T-helper 1 cell (primary cell): ENCODE data around the gene IL16.
"Not testable (repeated sequence)": the region's sequence is repeated elsewhere in the genome, so short reads cannot be mapped to it uniquely, and the experiment has no call there.

Source experiments
- DNase-seq, 5 donors: peaks; one replicate each; pipeline ENCODE4 v3.0.0-alpha.2; 2012 to 2020

Gene IL16

GRCh38 chr15:81317642-81318017, 121.0 kb downstream of the IL16 start:
- no peak for DNase-seq

GRCh38 chr15:81321667-81322066, 125.0 kb downstream of the IL16 start:
- no peak for DNase-seq

- DNase-seq = no peak
These were observed 126.1 kb downstream of the IL16 start for GRCh38 chr15:81322676-81323253.

GRCh38 chr15:81323559-81323943, 126.9 kb downstream of the IL16 start:
- no peak for DNase-seq

DNA sequence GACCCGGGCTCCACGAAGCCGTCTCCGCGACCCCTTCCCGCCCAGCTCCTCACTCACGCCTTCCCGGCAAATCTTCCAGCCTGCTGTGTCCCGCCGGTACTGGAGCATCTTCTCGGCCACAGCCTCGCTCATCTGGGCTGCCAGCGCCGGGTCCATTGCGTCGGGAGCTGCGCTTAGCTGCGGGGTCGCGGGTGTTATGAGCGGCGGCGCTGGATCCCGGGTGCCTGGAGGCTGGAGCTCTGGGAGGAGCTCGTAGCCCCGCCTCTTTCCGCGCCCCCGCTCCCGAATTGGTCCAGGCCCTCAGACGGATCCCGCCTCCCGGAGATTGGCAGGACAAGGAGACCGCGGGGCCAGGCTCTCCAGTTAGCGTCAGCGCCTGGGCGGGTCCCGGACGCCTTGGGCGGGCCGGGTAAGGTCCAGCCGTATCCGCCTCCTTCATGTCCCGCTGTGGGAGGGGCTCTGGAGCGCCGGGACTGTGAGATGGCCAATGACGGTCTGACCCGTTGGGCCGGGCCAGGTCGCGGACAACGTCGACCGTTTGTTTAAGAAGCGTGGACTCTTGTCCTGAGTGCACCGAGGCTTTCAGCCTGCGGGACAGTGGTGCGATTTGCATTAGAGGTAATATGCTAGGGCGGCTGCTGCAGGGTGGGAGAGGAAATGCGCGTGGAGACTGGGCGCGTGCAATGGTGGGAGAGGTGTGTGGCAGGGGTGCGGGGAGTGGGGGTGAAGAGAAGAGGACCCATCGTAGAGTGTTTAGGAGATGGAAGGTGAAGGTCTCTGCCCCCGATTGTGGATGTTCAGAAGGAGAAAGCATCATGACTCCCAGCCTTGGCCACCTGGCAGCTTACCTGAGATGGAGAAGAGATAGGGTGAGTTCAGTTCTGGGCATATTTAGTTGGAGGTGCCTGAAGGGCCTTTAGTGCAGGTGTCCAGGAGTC, 127.5 kb downstream of the IL16 start, which contains the start of gene STARD5:
Gene STARD5 (minus strand): TSS at position 198 of the 938 bp plus-strand sequence. CDS start 42 bp downstream, at position 156.
- DNase-seq = peak; percentile 92 to 96 (median 94)

GRCh38 chr15:81326466-81327212, 130.0 kb downstream of the IL16 start:
- no peak for DNase-seq

DNA sequence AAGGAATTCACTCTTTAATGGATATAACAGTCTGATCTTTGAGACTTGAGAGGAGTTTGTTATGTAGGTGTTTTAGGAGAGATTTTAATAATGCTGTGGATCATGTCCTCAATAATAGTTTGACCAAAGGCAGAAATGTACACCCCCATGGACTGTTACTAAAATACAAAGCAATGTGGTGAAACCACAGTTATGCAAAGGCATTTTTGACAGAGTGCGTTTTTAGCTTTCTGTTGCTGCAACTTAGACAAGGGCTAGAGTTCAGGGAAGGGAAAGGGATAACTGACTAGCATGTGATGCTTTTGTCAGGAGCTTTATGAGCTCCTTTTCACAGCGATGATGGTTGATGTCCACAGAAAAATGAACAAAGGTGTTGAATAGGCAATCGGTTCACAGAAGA, 130.8 kb downstream of the IL16 start:
- no peak for DNase-seq

GRCh38 chr15:81329446-81329845, 132.8 kb downstream of the IL16 start:
- DNase-seq = no peak

DNA sequence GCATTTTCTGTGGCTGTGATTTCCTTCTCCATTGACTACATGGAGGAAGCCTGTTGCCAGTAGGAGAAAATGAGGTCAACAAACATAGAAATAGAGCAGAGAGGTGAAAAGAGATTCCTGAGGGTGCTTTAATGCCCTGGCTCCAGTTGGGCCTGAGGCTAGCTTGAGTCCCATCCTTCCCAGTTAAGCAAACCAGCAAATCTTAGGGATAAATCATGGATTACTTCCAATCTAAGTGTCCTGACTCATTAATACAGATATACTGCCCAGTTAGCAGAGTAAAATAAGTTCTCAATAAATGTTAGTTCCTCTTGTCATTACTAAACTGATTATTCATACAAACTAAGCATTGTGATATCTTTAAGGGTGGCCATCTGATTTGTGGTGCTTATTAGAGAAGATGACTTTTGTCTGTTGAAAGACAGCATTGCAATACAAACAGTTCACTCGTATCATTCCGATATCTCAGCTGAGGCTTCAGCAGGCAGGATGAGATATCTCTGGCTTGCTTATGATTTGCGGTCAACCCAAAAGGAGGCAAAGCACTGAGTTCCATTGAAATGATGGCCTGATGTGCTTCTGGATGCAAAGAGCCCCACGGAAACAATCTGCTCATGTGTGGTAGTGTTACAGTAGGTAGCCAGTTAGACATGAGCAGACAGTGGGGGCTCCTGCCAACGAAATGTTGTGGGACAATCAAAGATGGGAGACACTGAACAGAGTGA, 133.8 kb downstream of the IL16 start:
- DNase-seq = no peak

GRCh38 chr15:81331141-81331540, 134.5 kb downstream of the IL16 start:
- DNase-seq = not testable (repeated sequence)

GRCh38 chr15:81331600-81331999, 134.9 kb downstream of the IL16 start:
- DNase-seq = no peak

DNA sequence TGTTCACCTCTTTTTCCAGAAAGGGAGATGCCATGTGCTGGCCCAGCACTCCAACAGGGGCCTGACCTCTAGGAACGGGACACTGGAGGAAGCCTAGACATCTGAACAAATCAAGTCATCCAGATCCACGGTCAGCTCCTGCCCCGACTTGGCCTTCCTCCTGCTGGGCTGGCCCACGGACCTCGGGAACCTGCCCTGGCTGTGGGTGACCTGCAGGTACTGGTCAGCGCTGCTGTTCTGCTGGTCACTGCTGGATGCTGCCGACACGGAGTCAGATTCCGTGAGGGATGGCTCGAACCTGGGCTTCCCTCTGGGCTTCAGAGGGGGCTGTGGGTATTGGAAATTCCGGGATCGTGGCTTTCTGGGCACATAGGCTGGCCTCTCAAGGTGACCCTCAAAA, 135.6 kb downstream of the IL16 start:
- no peak for DNase-seq

DNA sequence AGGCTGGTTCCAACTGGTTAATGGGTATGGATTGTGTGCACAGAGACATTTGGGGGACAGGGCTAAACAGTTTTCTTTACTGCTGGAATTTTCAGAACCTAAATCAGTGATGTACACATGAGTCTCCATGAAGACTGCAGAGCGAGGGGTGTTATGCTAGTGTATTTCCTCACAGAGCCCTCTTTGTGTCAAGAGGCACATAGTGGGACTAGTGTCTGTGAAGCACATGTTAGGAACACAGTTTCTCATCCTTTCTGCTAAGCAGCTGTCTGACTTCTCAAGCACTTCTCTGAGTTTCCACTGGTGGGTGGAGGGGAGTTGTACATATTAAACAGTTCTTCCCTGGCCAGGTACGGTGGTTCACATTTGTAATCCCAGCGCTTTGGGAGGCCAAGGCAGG, 136.7 kb downstream of the IL16 start:
- no peak for DNase-seq

DNA sequence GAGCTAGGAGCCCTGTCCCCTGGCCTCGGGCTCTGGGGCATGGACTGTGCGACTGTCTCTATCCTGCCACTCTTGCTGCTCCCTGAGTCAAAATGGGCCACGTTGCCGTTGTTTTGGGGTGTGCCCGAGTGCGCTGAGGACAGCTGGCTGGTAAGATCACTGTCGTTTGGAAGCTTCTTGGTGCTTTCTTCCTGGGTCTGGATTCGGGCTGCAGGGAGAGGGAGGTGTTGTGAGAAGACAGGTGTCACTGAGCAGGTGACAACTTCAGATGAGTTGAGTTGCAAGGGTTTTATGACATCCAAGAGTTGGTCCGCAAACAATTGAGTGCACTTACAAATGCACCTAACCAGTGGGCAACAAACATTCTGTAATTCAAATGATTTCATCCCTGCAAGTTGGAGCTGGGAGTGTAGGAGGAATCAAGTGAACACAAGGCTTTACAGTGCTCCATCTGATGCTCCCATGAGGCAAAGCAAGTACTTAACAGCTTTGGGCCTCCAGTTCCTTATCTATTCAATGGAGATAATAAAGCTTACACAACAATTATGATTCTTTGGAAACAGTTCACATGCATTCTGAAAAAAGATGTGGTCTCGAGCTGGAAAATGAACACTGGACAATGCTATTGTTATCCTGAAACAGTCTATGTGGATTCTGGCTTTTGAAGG, 138.2 kb downstream of the IL16 start:
- no peak for DNase-seq

- DNase-seq = no peak
These were observed 139.0 kb downstream of the IL16 start for GRCh38 chr15:81335631-81336030.

GRCh38 chr15:81336568-81336967, 139.9 kb downstream of the IL16 start:
- DNase-seq = peak in 2 of 5 donors; percentile 34 to 37

DNA sequence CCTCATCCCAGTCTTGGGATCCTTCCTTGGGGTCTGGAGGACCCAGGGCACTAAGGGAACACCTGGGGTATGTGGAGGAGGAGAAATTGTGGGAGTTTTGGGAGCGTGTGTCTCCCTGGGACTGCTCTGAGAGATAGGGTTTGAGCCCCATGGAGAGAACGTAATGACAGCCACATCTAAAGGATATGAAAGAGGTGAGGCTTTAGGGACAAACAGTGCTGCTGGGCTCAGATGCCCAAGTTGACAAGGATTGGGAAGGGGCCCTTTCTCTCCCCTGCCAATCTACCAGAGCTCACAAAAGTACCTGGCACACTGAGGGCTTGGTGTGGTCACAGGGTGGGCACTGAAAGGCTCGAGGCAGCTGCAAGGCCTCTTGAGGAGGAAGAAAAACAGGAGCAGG, 140.6 kb downstream of the IL16 start:
- no peak for DNase-seq

DNA sequence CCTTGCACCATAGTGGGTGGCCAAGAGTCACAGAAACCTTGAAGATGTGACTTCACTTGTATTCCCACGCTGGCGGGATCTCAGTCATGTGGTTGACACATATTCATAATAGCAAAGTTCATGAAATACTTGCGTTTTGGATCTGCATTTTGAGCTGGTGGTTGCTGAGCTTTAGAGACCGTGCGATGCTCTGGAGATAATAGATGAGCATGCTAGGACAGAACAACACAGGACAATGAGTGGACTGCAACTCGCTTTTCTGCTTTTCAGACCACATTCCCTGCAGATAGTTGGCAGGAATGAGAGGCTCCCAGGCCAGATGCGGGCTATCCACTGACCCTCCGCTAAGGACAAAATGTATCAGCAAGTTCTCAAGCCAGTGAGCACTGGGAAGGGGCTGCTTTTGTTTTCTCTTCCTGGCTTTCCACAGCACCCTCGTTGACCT, 141.1 kb downstream of the IL16 start:
- DNase-seq = no peak

DNA sequence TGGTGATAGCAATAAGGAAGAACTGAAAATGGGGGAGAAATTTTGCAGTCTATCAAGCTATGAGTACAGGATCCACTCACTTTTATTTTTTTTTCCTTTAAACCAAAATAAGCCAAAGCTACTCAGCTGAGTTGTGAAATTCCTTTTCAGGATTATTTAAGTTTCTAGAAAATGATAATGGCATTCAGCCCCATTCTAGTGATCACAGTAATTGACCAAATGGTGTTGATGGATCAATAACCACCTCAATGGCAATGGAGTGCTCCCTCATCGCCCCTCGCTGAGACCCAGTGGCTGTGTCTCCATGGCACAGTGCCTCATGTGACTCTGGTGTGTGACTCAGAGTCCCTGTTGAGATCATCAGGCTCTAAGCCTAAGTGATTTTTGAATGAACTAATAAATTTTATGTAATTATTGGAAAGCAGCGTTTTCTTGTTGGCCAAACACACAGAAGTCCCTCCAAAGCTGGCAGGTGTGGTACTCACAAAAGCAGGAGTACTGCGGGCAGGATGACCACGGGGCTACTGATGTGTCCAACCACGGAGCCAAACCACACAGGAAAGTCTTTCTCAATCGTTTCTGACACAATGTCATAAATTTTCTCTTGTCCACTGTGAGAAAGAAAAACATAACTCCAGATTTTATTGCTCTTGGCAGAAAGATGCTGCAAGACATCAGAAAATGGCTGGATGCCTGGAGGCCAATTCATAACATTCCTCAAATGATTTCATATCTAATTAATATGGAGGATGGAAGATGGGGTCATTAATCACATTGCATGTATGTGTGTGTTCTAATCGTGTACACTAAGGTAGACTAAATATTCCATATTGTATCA, 141.7 kb downstream of the IL16 start:
- DNase-seq = no peak

DNA sequence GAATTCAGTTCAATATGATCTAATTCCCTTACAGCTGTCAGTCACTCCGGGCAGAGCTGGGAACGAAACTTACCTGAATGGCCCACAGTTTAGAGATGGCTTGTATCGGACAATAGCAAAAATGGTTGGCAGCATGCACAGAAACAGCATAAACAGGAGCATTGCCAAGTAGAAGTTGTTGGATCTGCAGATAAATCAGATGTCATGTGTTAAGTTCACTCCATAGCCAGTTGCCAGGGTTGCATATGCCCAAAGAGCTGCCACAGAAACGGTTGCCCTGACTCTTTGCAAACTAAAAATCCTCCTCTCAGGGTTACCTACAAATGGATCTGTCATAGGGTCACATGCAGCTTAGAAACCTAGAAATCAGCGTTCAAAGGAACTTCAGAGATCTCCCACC, 142.6 kb downstream of the IL16 start:
- DNase-seq = no peak

DNA sequence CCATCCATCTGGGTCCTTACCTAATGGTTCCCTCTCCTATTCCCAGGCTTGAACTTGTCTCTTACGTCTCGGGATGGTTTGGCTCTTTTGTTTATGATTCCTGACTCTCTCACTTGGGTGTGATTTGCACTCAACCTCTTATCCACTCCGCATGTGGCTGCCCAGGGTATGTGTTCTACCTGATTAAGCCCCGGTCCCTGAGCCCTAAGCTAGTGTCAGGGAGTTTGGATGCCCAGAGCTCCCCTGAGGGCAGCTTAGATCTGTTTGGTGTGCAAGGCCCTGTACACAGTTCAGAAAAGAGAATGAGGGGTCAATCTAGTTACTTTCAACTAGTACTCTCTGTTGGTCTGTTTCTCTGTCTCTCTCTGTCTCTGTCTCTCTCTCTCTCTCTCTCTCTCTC, 143.2 kb downstream of the IL16 start:
- DNase-seq = no peak
